HepG2 (cell line): ENCODE data around the gene AGT. TPM values are rescaled to one million over a fixed set of nuclear protein-coding genes. Genes with fewer than 3 reads are reported as not detected.
A peak's percentile ranks its signal among the peaks of the same experiment; 100 is the strongest.

Experiments
- ATF6 ChIP-seq: sonication (generic); formaldehyde crosslinking; conservative IDR thresholded peaks from 2 replicates; pipeline ENCODE4 v1.4.0; 2020; ENCODE audit warnings: missing genetic modification reagents
- BCL3 ChIP-seq: sonication (generic); formaldehyde crosslinking; IDR thresholded peaks from 2 replicates; pipeline ENCODE4 v1.5.1; 2020; ENCODE audit warnings: mild to moderate bottlenecking, missing genetic modification reagents, moderate library complexity
- CCAR2 ChIP-seq: fragments of 200-400 bp; formaldehyde crosslinking; optimal IDR thresholded peaks from 2 replicates; pipeline ENCODE3; 2018; ENCODE audit warnings: low read depth, mild to moderate bottlenecking, low read length, moderate library complexity
- HNF1B ChIP-seq: sonication (generic); formaldehyde crosslinking; IDR thresholded peaks from 2 replicates; pipeline ENCODE4 v1.5.1; 2020; ENCODE audit warnings: mild to moderate bottlenecking, moderate library complexity, missing genetic modification reagents
- LRRFIP1 ChIP-seq: sonication (generic); formaldehyde crosslinking; conservative IDR thresholded peaks from 2 replicates; pipeline ENCODE4 v1.4.0; 2020; ENCODE audit warnings: missing genetic modification reagents
- MTA3 ChIP-seq: sonication (generic); formaldehyde crosslinking; IDR thresholded peaks from 2 replicates; pipeline ENCODE4 v1.4.0; 2020; ENCODE audit warnings: missing genetic modification reagents
- PHF21A ChIP-seq: sonication (generic); formaldehyde crosslinking; IDR thresholded peaks from 2 replicates; pipeline ENCODE4 v1.5.0; 2020; ENCODE audit warnings: mild to moderate bottlenecking, missing genetic modification reagents
- POLR2AphosphoS5 ChIP-seq: IDR thresholded peaks from 2 replicates; pipeline ENCODE4 v1.6.1; 2012; ENCODE audit warnings: low read depth, low read length
- SRSF1 ChIP-seq: fragments of 200-400 bp; formaldehyde crosslinking; optimal IDR thresholded peaks from 2 replicates; pipeline ENCODE3; 2017; ENCODE audit warnings: mild to moderate bottlenecking, low read depth, low read length, moderate library complexity
- SRY ChIP-seq: sonication (generic); formaldehyde crosslinking; IDR thresholded peaks from 2 replicates; pipeline ENCODE4 v1.8.0; 2022; ENCODE audit warnings: mild to moderate bottlenecking, missing genetic modification reagents
- U2AF1 ChIP-seq: fragments of 200-400 bp; formaldehyde crosslinking; optimal IDR thresholded peaks from 2 replicates; pipeline ENCODE3; 2017; ENCODE audit warnings: mild to moderate bottlenecking, low read depth, low read length
- ZNF138 ChIP-seq: sonication (generic); formaldehyde crosslinking; IDR thresholded peaks from 2 replicates; pipeline ENCODE4 v1.5.0; 2020; ENCODE audit warnings: mild to moderate bottlenecking, low read depth, missing genetic modification reagents
- ZNF143 ChIP-seq: sonication (generic); formaldehyde crosslinking; IDR thresholded peaks from 2 replicates; pipeline ENCODE4 v1.4.0; 2020; ENCODE audit warnings: missing genetic modification reagents
- ZNF430 ChIP-seq: sonication (generic); formaldehyde crosslinking; IDR thresholded peaks from 2 replicates; pipeline ENCODE4 v1.9.0; 2021; ENCODE audit warnings: mild to moderate bottlenecking, missing genetic modification reagents
- ZNF503 ChIP-seq: sonication (generic); formaldehyde crosslinking; IDR thresholded peaks from 2 replicates; pipeline ENCODE4 v1.4.0; 2020; ENCODE audit warnings: missing genetic modification reagents
- ZNF557 ChIP-seq: sonication (generic); formaldehyde crosslinking; IDR thresholded peaks from 2 replicates; pipeline ENCODE4 v1.4.0; 2020; ENCODE audit warnings: missing genetic modification reagents
- ZNF580 ChIP-seq: IDR thresholded peaks from 2 replicates; pipeline ENCODE4 v1.6.1; 2016; ENCODE audit warnings: low read depth, borderline replicate concordance
- polyA plus RNA-seq, 8 experiments: library from polyadenylated mRNA; depleted of rRNA in 3 of 8; stranded (reverse) in 7 of 8; unstranded in 1 of 8; fragments of >200 nt; fragmentation: Illumina TruSeq in 4 of 8; extraction: Trizol in 4 of 8; gene quantifications; 2 replicates each; pipeline versions ENCODE4 v1.2.1 to v1.2.3, GENCODE V29; 2011 to 2016; ENCODE audit warnings: low read depth in 4 of 8, missing spikeins in 1 of 8, mixed read lengths in 1 of 8; ENCODE audit not compliant: insufficient read depth in 1 of 8
- total RNA-seq, 5 experiments: library from RNA; depleted of rRNA; stranded (reverse); fragments of >200 nt; fragmentation: Illumina TruSeq; extraction: Trizol; gene quantifications; 2 replicates each; pipeline ENCODE4 v1.2.3, GENCODE V29; 2016; ENCODE audit warnings: low read depth in 1 of 5

The AGT gene
- total and polyA plus RNA-seq, 2 of the 13 experiments (the other 11 are each of a cell fraction or from before 2014, with no cell fraction given) = 892 to 2,071 TPM

- peak; percentile 96 for TF ChIP-seq HNF1B (CRISPR knock-in tag)
- TF ChIP-seq LRRFIP1 = no peak
- peak; percentile 67 for TF ChIP-seq SRSF1
- peak; percentile 52; the same call in 1 of the 2 replicates for TF ChIP-seq ZNF143
- no peak for TF ChIP-seq ATF6 (CRISPR knock-in tag)
- TF ChIP-seq ZNF430 (CRISPR knock-in tag) = peak; percentile 93
- TF ChIP-seq ZNF557 = no peak
- peak; percentile 91; the same call in 1 of the 2 replicates for TF ChIP-seq ZNF580 (CRISPR knock-in tag)
- peak; percentile 81 for TF ChIP-seq ZNF503
- no peak for TF ChIP-seq SRY
- no peak for TF ChIP-seq CCAR2
- peak; percentile 66; the same call in 1 of the 2 replicates for TF ChIP-seq BCL3 (CRISPR knock-in tag)
- TF ChIP-seq POLR2AphosphoS5 = peak; percentile 91
- no peak for TF ChIP-seq MTA3 (CRISPR knock-in tag)
- no peak for TF ChIP-seq ZNF138 (CRISPR knock-in tag)
- TF ChIP-seq PHF21A (CRISPR knock-in tag) = peak; percentile 99
- TF ChIP-seq U2AF1 = no peak
Observed at GRCh38 chr1:230713915-230714764, at the start of gene AGT (continued).
